HG02973 (cell line): ENCODE data around the gene EIF4B.
A peak's percentile ranks its signal among the peaks of the same experiment; 100 is the strongest.

ENCODE experiments used
- ATAC-seq: cut with Tn5 transposase; IDR thresholded peaks from one replicate; pipeline ENCODE4 v1.9.1; 2021; ENCODE audit warnings: moderate library complexity; ENCODE audit not compliant: unreplicated experiment

Gene EIF4B

GRCh38 chr12:53044896-53045695 lies 38.8 kb downstream of the EIF4B start:
- no peak for ATAC-seq

GRCh38 chr12:53045696-53046045 lies 39.4 kb downstream of the EIF4B start:
- no peak for ATAC-seq

GRCh38 chr12:53046655-53047220 lies 40.5 kb downstream of the EIF4B start:
- peak; percentile 31 for ATAC-seq

GRCh38 chr12:53047221-53048032 lies 41.2 kb downstream of the EIF4B start:
- peak; percentile 65 for ATAC-seq

- ATAC-seq: no peak
Measured at GRCh38 chr12:53048033-53048779, 42.0 kb downstream of the EIF4B start.

GRCh38 chr12:53048780-53049401 lies 42.6 kb downstream of the EIF4B start:
- no peak for ATAC-seq

- no peak for ATAC-seq
Measured at GRCh38 chr12:53049571-53050318, 43.5 kb downstream of the EIF4B start, which contains the start of gene TNS2. Gene TNS2, plus strand, starts transcription at chr12:53050065. Its CDS starts 121 bp downstream, at chr12:53050186.

- no peak for ATAC-seq
Measured at GRCh38 chr12:53050426-53051057, 44.3 kb downstream of the EIF4B start.

- ATAC-seq: no peak
Measured at GRCh38 chr12:53051058-53051880, 45.0 kb downstream of the EIF4B start.

GRCh38 chr12:53051881-53052412 lies 45.7 kb downstream of the EIF4B start:
- no peak for ATAC-seq

- ATAC-seq: no peak
Measured at GRCh38 chr12:53052419-53053217, 46.4 kb downstream of the EIF4B start.

- no peak for ATAC-seq
Measured at GRCh38 chr12:53053218-53054111, 47.2 kb downstream of the EIF4B start.

GRCh38 chr12:53054112-53054878 lies 48.0 kb downstream of the EIF4B start:
- peak; percentile 76 for ATAC-seq

GRCh38 chr12:53055471-53056266 lies 49.4 kb downstream of the EIF4B start:
- ATAC-seq: no peak

- ATAC-seq: no peak
Measured at GRCh38 chr12:53056296-53056695, 50.0 kb downstream of the EIF4B start.
